IPS-18c (cell line): ENCODE results near the gene NRG2.

Source experiments
- H3K4me3 ChIP-seq: 2 replicates; pipeline ENCODE4 v1.7.0; 2013; ENCODE audit warnings: low read depth, mild to moderate bottlenecking, low read length, moderate library complexity; ENCODE audit not compliant: insufficient read depth
- H3K9me3 ChIP-seq: one replicate; pipeline ENCODE4 v1.6.1; 2013; ENCODE audit warnings: mild to moderate bottlenecking, low read length, moderate library complexity; ENCODE audit not compliant: control insufficient read depth, insufficient read depth

NRG2 gene

DNA sequence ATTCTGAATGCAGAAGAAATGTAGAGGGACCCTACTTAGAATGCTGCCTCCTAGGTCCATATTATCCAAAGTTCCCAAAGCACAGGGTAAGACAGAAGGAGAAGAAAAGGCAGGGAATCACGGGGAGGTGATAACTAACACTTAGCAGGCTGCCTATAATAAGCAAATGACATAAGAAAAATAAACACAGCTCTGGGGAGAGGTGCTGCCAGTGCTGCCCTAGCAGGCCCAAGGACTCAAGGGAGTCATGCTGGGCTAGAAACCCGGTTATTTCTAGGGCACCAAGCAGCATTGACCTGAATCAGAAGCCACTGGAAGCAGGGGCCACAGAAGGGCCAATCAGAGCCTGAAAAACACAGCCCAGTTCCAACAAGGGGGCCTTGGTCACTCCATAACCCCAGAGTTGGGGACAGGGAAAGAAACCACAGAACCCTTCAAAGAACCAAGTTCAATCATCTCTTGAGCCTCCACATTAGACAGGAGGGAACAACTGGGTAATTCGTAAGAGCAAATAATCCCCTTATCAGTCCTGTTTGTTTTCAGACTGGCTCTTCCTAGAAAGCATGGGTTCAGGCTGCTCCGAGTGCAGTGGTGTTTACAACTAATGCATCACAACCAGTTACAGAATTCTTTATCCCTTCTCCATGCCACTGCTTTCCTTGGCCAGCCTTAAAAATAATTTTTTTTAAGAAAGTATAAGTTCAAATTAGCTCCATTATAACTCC, 24.0 kb downstream of the NRG2 start:
- H3K9me3 ChIP-seq: peaks cover 3% of the 10 kb centered on the region

DNA sequence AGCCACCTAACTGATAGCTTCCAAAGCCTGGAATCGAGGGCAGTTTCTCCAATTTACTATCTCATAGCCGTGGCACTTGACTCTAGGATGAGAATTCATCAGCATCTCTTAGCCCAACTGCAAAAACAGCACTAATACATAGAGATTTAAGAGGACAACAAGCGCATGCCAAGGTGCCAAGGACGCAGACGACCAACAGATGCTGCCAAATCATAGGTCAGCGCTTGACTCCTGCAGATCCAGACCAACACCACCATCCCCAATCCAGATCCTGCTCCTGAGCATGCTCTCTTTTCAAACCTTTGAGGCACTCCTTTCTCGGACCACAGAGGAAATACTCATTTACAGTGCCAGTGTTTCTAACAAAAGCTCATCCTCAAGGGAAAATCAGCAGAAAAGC, 24.6 kb downstream of the NRG2 start:
- Histone ChIP-seq H3K9me3 (peaks cover 3% of the 10 kb centered on the region), H3K4me3 (no peak overlapping the region)

More for the DNA sequence above, 24.0 kb downstream of the NRG2 start:
- no peak overlapping the region for H3K4me3 ChIP-seq

DNA sequence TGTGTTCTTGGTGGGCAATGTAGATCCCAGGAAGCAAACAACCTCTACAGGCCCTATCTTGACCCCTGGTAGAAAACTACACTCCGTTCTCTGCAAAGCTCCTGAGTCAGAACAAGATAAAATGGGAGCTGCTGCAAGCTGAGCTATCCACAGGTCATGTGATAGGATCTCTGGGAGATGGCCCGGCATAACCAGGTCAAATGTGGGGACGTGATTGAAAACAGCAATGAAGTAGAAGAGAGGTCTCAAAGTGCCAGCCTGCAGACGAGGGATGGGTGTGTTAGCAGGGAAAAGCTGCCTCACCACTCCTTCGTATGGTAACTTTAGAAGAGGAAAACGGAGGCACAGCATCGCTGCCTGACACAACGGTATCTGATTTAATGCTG, 25.0 kb downstream of the NRG2 start:
- Histone ChIP-seq H3K4me3 (no peak overlapping the region), H3K9me3 (peaks cover 3% of the 10 kb centered on the region)

DNA sequence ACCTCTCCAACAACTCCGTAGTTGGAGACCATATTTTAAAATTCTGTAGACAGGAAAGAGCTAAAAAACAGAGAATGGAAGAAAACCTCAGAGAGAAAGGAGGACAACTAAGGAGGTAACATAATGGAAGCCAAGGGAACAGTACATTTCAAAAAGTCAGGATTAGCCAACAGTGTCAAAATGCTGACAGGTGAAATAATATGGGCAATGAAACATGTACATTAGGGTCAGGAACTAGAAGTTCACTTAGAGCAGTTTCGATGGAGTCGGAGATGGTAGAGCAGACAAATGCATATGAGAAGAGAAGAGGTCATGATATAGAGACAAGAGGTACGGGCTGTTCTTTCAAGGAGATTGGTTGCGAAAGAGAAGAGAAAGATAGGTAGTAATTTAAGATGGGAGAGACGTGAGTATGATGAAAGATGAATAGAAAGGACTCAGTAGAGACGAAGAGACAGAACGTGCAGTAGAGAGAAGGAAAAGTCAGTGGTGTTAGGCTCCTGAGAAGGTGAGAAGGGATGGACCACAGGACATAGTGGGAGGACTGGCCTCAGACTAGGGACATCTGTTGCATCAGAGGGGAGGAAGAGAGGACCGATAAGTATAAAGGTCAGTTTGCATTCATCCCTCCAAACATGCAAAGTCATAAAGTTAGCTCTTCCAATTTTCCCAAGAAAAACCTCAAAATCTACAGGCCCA, 25.6 kb downstream of the NRG2 start:
- Histone ChIP-seq H3K9me3 (peaks cover 3% of the 10 kb centered on the region), H3K4me3 (no peak overlapping the region)

DNA sequence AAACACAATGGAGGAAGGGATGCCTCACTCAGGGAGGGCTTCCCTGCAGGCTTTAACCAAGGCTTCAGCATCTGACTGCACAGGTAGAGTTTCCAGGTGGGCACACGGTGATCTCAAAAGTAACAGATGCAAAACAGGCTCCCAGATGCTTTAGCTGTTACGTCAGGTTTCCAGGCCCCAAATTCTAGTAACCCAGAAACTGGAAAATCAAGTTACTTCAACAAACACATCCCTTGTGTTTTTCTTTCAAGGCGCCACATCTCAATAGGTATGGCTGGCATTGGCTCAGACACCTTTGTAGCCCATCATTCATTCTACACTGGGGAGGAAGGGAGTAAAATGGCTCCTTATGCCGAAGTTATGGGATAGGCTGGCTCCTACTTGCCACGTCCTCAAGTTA, 27.4 kb downstream of the NRG2 start:
- no peak overlapping the region for H3K4me3 ChIP-seq
- H3K9me3 ChIP-seq: peaks cover 3% of the 10 kb centered on the region

DNA sequence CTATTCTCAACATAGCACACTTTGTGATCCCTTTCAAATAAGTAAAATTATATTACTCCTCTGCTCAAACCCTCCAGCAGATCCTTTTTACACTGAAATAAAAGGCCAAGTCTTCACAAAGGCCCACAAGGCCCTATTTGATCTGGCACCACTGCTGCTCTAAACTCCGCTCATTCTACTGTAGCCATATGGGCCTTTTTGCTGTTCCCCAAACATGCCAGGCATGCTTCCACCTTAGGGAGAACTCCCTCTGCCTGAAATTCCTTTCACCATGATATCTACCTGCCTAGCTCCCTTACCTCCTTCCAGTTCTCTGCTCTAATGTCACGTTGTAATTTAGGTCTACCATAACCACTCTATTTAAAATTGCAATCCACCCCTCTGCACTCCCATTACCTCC, 28.3 kb downstream of the NRG2 start:
- H3K9me3 ChIP-seq: peaks cover 3% of the 10 kb centered on the region
- no peak overlapping the region for H3K4me3 ChIP-seq

DNA sequence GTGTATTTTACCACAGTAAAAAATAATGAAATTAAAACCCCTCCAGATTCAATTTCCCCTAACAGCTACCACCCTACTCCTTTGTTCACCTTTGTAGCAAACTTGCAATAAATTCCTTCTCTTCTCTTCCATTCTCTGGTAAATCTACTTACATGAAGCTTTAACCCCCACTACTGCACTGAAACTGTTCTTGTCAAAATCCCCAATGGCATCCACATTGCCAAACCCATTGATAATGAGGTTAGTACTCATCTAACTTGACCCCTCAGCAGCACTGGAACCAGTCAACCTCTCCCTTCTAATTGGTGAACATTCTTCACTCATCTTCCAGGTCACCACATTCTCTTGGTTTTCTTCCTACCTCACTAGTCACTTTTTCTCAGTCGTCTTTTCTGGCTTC, 29.6 kb downstream of the NRG2 start:
- H3K4me3 ChIP-seq: no peak overlapping the region
- peaks cover 3% of the 10 kb centered on the region for H3K9me3 ChIP-seq

DNA sequence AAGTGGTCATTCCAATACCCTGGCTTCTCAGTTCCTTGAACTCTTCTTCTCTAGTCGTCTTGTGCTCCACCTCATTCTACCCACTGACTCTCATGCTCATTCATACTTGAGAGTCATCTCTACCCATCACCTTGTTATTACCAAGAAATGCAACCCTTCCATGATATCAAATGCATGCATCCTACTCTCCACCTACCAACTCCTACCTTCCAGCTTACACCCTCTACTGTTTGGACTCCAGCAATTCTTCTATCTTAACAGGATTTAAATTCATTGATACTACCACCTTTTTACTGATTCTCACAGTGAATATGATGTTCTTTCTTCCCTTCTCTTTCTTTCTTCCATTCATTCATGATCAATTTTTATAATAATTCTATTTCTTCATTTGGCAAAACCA, 30.7 kb downstream of the NRG2 start:
- no peak overlapping the region for H3K4me3 ChIP-seq
- peaks cover 3% of the 10 kb centered on the region for H3K9me3 ChIP-seq

DNA sequence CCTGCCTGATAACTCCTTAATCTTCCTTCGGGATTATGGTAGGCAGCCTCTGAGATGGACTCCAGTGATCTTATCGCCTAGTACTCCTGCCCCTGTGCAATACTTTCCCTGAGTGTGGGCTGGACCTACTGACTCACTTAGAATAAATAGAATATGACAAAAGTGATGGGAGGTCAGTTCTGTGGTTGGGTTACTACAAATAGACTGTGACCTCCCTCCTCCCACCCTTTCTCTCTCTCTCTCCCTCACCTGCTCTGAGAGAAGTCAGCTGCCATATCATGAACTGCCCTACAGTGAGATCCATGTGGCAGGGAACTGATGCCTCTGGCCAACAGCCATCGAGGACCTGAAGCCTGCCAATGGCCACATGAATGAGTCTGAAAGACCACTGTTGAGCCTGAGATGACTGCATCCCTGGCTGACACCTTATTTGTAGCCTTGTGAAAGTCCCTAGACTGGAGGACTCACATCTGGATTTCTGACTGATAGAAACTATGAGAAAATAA, 31.7 kb downstream of the NRG2 start:
- no peak overlapping the region for H3K4me3 ChIP-seq
- no peaks in the 10 kb centered on the region for H3K9me3 ChIP-seq

DNA sequence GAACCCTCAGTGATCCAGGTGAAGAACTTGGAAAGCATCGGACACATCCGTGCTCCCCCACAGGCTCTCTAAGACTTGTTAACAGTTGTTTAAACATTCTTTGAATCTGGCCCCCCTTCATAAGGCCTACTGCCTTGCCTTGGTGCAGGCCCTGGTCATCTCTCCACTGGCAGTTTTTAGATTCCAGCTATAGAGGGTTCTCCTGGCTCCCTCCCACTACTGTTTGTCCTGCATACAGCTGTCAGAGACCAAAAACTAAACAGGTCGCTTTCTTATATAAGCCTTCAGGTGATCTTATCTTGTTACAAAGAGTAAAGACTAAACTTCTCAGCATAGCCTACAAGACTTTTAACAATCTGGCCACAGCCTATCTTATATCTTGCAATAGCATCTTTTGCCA, 32.3 kb downstream of the NRG2 start:
- no peak overlapping the region for H3K4me3 ChIP-seq
- no peaks in the 10 kb centered on the region for H3K9me3 ChIP-seq

DNA sequence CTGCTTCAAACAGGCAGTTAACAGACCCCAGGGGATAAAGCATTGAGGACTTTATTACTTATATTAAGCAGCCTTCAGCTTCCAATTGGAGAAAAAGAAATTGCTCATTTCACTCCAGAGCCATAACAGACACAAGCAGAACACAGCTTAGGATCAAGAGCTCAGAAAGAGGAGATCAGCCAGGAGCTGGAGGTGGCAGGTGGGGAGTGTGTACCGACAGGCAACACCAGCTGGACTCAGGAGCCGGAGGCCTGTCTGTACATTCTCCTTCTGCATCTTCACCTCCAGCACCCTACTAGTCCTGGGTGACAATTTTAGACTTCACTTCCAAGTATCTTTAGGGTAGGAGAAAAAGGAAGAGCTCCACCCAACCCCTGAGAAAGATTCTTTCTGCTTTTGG, 35.8 kb downstream of the NRG2 start:
- no peak overlapping the region for H3K4me3 ChIP-seq
- H3K9me3 ChIP-seq: no peaks in the 10 kb centered on the region

DNA sequence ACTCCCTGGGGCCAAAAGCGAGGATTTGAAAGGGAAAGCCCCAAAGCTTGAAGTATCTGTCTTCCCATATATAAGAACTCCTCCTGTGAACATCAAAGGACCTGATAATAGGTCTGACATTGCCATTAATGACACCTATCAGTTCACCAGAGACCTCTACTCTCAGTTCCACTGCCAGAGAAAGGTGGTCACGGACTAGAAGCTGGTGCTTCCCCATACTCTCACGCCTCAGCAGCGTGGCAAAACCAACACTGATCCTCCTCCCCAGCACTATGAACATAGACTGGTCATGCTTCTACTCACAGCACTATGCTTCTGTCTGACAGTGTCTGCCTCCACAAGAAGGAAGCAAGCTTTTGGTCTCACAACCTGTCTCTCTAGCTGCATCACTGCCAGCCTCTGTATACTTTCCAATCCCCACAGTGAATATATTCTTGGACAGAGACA, 37.9 kb downstream of the NRG2 start:
- H3K4me3 ChIP-seq: no peak overlapping the region
- H3K9me3 ChIP-seq: no peaks in the 10 kb centered on the region

DNA sequence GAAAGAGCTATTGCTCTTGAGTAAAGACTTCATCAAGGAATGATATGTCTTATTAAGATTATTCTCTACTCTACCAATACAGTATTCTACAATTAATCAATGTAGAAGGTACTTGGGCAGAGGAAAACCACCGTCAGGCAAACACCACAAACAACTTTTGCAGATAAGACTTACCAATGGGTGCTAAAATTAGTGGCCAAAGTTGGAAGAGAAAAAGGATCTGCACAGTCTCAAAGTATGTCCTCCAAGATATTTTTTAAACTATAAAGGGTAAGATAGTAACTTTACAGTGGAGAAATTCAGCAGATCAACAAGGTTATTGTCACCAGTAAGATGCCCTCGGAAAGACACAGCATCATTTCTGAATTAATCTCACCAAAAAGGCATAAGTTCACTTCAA, 38.9 kb downstream of the NRG2 start:
- no peaks in the 10 kb centered on the region for H3K9me3 ChIP-seq
- no peak overlapping the region for H3K4me3 ChIP-seq

DNA sequence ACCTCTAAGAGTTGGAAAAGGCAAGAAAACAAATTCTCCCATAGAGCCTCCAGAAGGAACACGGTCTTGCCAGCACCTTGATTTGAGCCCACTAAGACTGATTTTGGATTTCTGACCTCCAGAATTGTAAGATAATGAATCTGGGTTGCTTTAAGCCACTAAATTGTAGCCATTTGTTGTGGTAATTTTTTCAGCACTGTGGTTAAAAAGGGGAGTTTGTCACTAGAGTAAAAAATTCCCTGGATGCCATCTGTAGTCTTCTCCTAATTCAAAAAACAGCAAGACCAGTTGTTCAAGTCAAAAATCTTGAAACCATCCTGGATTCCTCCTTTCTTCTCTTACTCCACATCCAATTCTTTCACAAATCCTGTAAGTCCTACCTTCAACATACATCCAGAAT, 39.6 kb downstream of the NRG2 start:
- H3K9me3 ChIP-seq: no peaks in the 10 kb centered on the region
- H3K4me3 ChIP-seq: no peak overlapping the region; the same call in 1 of the 2 replicates

DNA sequence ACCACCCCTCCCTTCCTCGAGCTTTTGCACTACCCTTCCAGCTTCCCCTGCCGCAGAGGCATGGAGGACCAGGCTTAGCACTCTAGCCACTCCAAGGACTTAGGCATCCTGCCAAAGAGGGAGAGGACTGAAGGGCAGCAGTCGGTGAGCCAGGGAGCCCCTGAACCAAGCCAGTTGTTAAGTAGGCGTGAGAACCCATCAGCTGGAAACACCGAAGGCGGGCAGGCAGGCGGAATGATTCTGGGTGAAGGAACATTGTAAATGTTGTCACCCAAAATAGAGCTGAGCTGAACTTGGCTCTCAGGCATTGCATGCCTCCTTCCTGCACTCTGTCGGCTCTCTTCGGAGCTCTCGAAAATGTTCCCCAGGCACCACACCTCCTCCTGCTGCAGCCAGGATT, 42.8 kb downstream of the NRG2 start:
- Histone ChIP-seq H3K4me3 (no peak overlapping the region), H3K9me3 (no peaks in the 10 kb centered on the region)

DNA sequence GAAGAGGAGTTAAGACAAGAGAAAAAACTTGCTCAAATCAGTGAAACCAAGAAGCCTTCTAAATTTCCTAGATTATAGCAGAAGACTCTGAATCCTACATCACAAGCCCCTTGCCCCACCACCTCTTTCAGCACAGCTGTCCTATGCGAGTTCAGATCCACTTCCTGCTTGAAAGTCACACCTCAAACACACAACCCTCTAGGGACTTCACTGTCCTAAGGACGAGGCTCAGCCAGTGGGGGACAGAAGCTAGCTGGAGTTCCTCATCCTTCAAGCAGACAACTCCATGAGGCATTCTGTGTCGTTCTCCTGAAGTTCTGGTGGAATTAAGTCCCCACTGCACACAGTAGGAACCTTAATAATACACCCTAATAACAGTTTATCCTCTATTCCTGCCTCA, 44.3 kb downstream of the NRG2 start:
- no peak overlapping the region for H3K4me3 ChIP-seq
- H3K9me3 ChIP-seq: no peaks in the 10 kb centered on the region

DNA sequence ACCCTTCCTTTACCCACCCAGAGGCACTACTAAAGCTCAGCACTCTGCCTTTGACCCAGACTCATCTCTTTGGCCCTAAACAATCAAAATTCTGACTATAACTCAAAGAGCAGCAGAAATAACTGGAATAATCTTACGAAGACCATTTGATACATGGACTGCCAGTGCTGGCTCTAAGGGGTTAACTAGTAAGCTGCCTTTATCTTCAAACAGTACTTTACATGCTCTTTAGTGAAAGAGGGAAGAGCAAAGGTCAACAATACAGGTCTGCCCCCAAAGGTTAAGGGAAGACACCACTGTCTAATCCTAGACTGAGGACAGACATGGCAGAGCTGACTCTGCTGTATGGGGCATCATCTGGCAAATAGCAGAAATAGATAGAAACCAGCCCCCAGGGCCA, 45.8 kb downstream of the NRG2 start:
- no peaks in the 10 kb centered on the region for H3K9me3 ChIP-seq
- no peak overlapping the region for H3K4me3 ChIP-seq

DNA sequence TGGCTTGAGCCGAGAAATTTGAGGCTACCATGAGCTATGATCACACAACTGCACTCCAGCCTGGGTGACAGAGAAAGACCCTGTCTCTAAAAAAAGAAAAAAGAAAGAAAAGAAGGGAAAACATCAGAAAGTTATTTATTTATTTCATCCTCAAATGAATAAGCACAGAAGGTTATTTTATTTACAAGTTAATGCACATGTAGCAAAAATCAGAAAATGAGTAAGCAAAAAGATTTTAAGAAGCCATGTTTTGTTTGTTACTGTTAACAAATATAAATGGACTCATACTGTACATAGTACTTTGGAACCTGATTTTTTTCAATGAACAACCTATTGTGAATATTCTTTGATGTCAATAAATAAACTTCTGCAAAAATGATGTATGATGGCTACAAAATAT, 47.2 kb downstream of the NRG2 start:
- Histone ChIP-seq H3K4me3 (no peak overlapping the region), H3K9me3 (no peaks in the 10 kb centered on the region)
